Measurements from ENCODE around the gene HSD17B4.

- TF ChIP-seq, protein P1, sequence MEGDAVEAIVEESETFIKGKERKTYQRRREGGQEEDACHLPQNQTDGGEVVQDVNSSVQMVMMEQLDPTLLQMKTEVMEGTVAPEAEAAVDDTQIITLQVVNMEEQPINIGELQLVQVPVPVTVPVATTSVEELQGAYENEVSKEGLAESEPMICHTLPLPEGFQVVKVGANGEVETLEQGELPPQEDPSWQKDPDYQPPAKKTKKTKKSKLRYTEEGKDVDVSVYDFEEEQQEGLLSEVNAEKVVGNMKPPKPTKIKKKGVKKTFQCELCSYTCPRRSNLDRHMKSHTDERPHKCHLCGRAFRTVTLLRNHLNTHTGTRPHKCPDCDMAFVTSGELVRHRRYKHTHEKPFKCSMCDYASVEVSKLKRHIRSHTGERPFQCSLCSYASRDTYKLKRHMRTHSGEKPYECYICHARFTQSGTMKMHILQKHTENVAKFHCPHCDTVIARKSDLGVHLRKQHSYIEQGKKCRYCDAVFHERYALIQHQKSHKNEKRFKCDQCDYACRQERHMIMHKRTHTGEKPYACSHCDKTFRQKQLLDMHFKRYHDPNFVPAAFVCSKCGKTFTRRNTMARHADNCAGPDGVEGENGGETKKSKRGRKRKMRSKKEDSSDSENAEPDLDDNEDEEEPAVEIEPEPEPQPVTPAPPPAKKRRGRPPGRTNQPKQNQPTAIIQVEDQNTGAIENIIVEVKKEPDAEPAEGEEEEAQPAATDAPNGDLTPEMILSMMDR (IDR thresholded peaks at IDR 0.05): no peak
- TF ChIP-seq POLR2AphosphoS5 (IDR thresholded peaks at IDR 0.05; ENCODE audit: low read depth, low read length) (no peak), SIN3A (IDR thresholded peaks at IDR 0.05; ENCODE audit: borderline replicate concordance, insufficient read depth, low read depth, low read length) (no peak)
- TF ChIP-seq, protein P2, sequence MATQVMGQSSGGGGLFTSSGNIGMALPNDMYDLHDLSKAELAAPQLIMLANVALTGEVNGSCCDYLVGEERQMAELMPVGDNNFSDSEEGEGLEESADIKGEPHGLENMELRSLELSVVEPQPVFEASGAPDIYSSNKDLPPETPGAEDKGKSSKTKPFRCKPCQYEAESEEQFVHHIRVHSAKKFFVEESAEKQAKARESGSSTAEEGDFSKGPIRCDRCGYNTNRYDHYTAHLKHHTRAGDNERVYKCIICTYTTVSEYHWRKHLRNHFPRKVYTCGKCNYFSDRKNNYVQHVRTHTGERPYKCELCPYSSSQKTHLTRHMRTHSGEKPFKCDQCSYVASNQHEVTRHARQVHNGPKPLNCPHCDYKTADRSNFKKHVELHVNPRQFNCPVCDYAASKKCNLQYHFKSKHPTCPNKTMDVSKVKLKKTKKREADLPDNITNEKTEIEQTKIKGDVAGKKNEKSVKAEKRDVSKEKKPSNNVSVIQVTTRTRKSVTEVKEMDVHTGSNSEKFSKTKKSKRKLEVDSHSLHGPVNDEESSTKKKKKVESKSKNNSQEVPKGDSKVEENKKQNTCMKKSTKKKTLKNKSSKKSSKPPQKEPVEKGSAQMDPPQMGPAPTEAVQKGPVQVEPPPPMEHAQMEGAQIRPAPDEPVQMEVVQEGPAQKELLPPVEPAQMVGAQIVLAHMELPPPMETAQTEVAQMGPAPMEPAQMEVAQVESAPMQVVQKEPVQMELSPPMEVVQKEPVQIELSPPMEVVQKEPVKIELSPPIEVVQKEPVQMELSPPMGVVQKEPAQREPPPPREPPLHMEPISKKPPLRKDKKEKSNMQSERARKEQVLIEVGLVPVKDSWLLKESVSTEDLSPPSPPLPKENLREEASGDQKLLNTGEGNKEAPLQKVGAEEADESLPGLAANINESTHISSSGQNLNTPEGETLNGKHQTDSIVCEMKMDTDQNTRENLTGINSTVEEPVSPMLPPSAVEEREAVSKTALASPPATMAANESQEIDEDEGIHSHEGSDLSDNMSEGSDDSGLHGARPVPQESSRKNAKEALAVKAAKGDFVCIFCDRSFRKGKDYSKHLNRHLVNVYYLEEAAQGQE (IDR thresholded peaks at IDR 0.05; ENCODE audit: insufficient read depth in 1 of 2, low read depth in 2 of 2, low read length in 1 of 2): no peak
These were observed 30.9 kb downstream of the HSD17B4 start for GRCh38 chr5:119483155-119483554.
